Measurements from ENCODE around the gene ZNF486.

Gene ZNF486

GRCh38 chr19:20182222-20182785 is 15.3 kb downstream of the ZNF486 start:
- no peaks in the 10 kb centered on the region for H3K9me3 ChIP-seq (ENCODE audit: control insufficient read depth, insufficient read depth, low read length)

GRCh38 chr19:20186174-20186573 is 19.2 kb downstream of the ZNF486 start:
- Histone ChIP-seq H3F3A (ENCODE audit: control insufficient read depth, insufficient read depth) (no peaks in the 10 kb centered on the region), H3K36me3 (ENCODE audit: control insufficient read depth, low read length) (peaks cover 17% of the 10 kb centered on the region), H3K4me3 (ENCODE audit: low read length) (no peak overlapping the region), H3K27me3 (ENCODE audit: control insufficient read depth, low read length) (no peaks in the 10 kb centered on the region), H3K79me2 (ENCODE audit: control insufficient read depth, low read length) (no peaks in the 10 kb centered on the region), H3K9me2 (replicated peaks; ENCODE audit: control insufficient read depth, low read length) (no peaks in the 10 kb centered on the region), H3K4me2 (ENCODE audit: low read length) (no peak overlapping the region), H4K20me1 (ENCODE audit: control insufficient read depth, insufficient read depth, low read depth, low read length) (no peaks in the 10 kb centered on the region), H3K27ac (ENCODE audit: low read depth, low read length) (no peak overlapping the region), H3K9me3 (ENCODE audit: control insufficient read depth, insufficient read depth, low read length) (no peaks in the 10 kb centered on the region; the same call in 1 of the 2 replicates), H3K4me1 (ENCODE audit: control insufficient read depth, low read length) (no peaks in the 10 kb centered on the region)
- TF ChIP-seq EZH2phosphoT487 (IDR thresholded peaks at IDR 0.05; ENCODE audit: borderline replicate concordance, low read length) (no peak), CTCF (IDR thresholded peaks at IDR 0.05; ENCODE audit: low read depth, low read length, poor library complexity, severe bottlenecking) (no peak)

More at GRCh38 chr19:20182222-20182785, 15.3 kb downstream of the ZNF486 start:
- H3K27me3 ChIP-seq (ENCODE audit: control insufficient read depth, low read length): no peaks in the 10 kb centered on the region
- no peak overlapping the region for H3K4me3 ChIP-seq (ENCODE audit: low read length)
- H3K9me2 ChIP-seq (replicated peaks; ENCODE audit: control insufficient read depth, low read length): no peaks in the 10 kb centered on the region
- no peaks in the 10 kb centered on the region for H3K79me2 ChIP-seq (ENCODE audit: control insufficient read depth, low read length)
- no peak overlapping the region for H3K4me2 ChIP-seq (ENCODE audit: low read length)
- TF ChIP-seq EZH2phosphoT487 (IDR thresholded peaks at IDR 0.05; ENCODE audit: borderline replicate concordance, low read length) (no peak), CTCF (IDR thresholded peaks at IDR 0.05; ENCODE audit: low read depth, low read length, poor library complexity, severe bottlenecking) (no peak)
- no peaks in the 10 kb centered on the region for H3K36me3 ChIP-seq (ENCODE audit: control insufficient read depth, low read length)
- H3F3A ChIP-seq (ENCODE audit: control insufficient read depth, insufficient read depth): no peaks in the 10 kb centered on the region
- no peaks in the 10 kb centered on the region for H3K4me1 ChIP-seq (ENCODE audit: control insufficient read depth, low read length)
- no peaks in the 10 kb centered on the region for H4K20me1 ChIP-seq (ENCODE audit: control insufficient read depth, insufficient read depth, low read depth, low read length)
- H3K27ac ChIP-seq (ENCODE audit: low read depth, low read length): no peak overlapping the region

- TF ChIP-seq EZH2phosphoT487 (IDR thresholded peaks at IDR 0.05; ENCODE audit: borderline replicate concordance, low read length): no peak
- TF ChIP-seq CTCF (IDR thresholded peaks at IDR 0.05; ENCODE audit: low read depth, low read length, poor library complexity, severe bottlenecking): no peak
- Histone ChIP-seq H3K9me2 (replicated peaks; ENCODE audit: control insufficient read depth, low read length) (no peaks in the 10 kb centered on the region), H3F3A (ENCODE audit: control insufficient read depth, insufficient read depth) (no peaks in the 10 kb centered on the region), H3K4me1 (ENCODE audit: control insufficient read depth, low read length) (no peaks in the 10 kb centered on the region), H3K36me3 (ENCODE audit: control insufficient read depth, low read length) (peaks cover 17% of the 10 kb centered on the region), H3K4me3 (ENCODE audit: low read length) (no peak overlapping the region), H3K27me3 (ENCODE audit: control insufficient read depth, low read length) (no peaks in the 10 kb centered on the region), H3K4me2 (ENCODE audit: low read length) (no peak overlapping the region), H3K9me3 (ENCODE audit: control insufficient read depth, insufficient read depth, low read length) (peaks cover 19% of the 10 kb centered on the region; the same call in 1 of the 2 replicates), H3K79me2 (ENCODE audit: control insufficient read depth, low read length) (no peaks in the 10 kb centered on the region), H3K27ac (ENCODE audit: low read depth, low read length) (no peak overlapping the region), H4K20me1 (ENCODE audit: control insufficient read depth, insufficient read depth, low read depth, low read length) (no peaks in the 10 kb centered on the region)
Observed at GRCh38 chr19:20197747-20198146, 30.7 kb downstream of the ZNF486 start.
